H1 (cell line): Measurements from ENCODE around the gene SEC61A1. TPM values are rescaled to one million over a fixed set of nuclear protein-coding genes. Genes with fewer than 3 reads are reported as not detected.

Experiments used
- BACH1 ChIP-seq: IDR thresholded peaks from 2 replicates; pipeline ENCODE4 v1.6.1; 2012; ENCODE audit warnings: low read length, improper control_type of control experiment
- KDM1A ChIP-seq: fragments of 200-600, 300-600 bp; sonication (generic); IDR thresholded peaks from 2 replicates; pipeline ENCODE4 v1.7.1; 2016; ENCODE audit warnings: mild to moderate bottlenecking, low read length, borderline replicate concordance
- POLR2A ChIP-seq, 2 experiments: IDR thresholded peaks; 1 replicate in 1 of 2; 2 replicates in 1 of 2; pipeline ENCODE4 v1.6.1; 2011; ENCODE audit warnings: low read depth in 2 of 2, low read length in 2 of 2, mild to moderate bottlenecking in 2 of 2; ENCODE audit errors: control extremely low read depth in 1 of 2
- RXRA ChIP-seq: IDR thresholded peaks from 2 replicates; pipeline ENCODE4 v1.6.1; 2011; ENCODE audit warnings: low read depth, mild to moderate bottlenecking, low read length, moderate library complexity; ENCODE audit not compliant: insufficient read depth
- SRF ChIP-seq: IDR thresholded peaks from 2 replicates; pipeline ENCODE4 v1.6.1; 2011; ENCODE audit warnings: mild to moderate bottlenecking, low read depth, low read length, moderate library complexity
- polyA plus RNA-seq, 7 experiments: library from polyadenylated mRNA; depleted of rRNA in 3 of 7; stranded (reverse) in 5 of 7; unstranded in 2 of 7; fragments of >200 nt in 5 of 7; fragments of 200-250 nt in 2 of 7; gene quantifications; 1 replicate in 5 of 7; 2 replicates in 1 of 7; 4 replicates in 1 of 7; pipeline versions ENCODE4 v1.2.1 to v1.2.3, GENCODE V29; 2011 to 2013; ENCODE audit warnings: missing spikeins in 2 of 7, mixed read lengths in 2 of 7
- total RNA-seq: library from RNA; stranded (reverse); fragmentation: NEBNext Ultra II Directional; extraction: Animal tissue kit (Norgen Biotek cat#: 25700); gene quantifications from 2 replicates; pipeline ENCODE4 v1.2.1, GENCODE V29; 2021

The SEC61A1 gene
- total and polyA plus RNA-seq, 2 of the 8 experiments (the other 6 are each of a cell fraction or from before 2014, with no cell fraction given): 133 to 165 TPM

DNA sequence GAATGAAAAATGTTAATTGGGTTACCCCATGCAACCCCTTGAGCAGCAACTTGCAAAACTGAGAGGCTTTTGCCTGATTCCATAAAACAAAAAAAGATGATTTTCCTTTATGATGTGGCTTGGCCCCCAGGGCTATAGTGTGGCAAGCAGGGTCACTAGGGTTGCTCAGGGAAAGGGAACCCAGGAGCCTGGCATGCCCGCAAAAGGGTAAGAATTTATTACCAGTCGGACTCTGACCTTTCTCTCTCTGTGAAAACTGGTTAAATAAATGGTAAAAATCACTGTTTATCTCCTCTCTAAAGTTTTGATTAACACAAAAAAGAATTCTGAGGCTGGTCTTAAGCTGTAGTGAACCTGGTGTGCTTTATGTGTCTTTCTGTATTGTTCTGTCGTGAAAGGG, 37.7 kb upstream of the SEC61A1 start (continued):
- no peak for TF ChIP-seq BACH1
- TF ChIP-seq RXRA: no peak
- no peak for TF ChIP-seq KDM1A
- TF ChIP-seq POLR2A (IDR thresholded peaks at IDR 0.05; ENCODE audit: control extremely low read depth in 1 of 2, low read depth in 2 of 2, low read length in 2 of 2): no peak
- TF ChIP-seq SRF: no peak
- TF ChIP-seq, all 59 proteins: peak for 0
